ENCODE data around the gene GLI2. TPM values are rescaled to one million over a fixed set of nuclear protein-coding genes. Genes with fewer than 3 reads are reported as not detected.
A peak's percentile ranks its signal among the peaks of the same experiment; 100 is the strongest.

GLI2 gene
- total RNA-seq, 1 experiment from 2014 or later = 4.0 TPM

DNA sequence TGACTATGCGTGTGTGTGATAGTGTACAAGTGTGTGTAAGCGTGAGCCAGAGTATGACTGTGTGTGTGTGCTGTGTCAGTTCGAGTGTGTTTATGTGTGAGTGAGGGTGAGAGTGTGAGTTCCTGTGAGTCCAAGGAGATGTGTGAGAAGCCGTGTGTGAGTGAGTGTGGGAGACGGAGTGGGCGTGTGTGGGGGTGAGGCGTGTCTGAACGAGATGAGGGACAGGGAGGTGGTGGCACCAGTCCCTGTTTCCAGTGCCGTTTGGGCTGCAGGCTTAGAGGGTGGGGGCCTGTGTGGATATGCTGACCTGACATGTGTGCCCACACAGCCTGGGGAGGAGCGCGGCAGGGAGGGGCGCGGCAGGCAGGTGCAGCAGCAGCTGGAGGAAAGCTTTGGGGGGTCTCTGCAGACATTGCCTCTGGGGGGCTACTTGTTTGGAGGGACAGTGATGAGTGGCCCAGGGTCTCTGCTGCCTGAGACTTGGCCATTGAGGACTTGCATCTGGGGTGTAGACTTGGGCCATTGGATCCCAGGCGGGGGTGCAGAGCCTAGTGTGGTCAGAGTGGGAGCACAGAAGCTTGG, 41.6 kb downstream of the GLI2 start:
- Histone ChIP-seq H3K36me3 (ENCODE audit: low read depth, low read length) (no peaks in the 10 kb centered on the region), H3K4me2 (ENCODE audit: low read length) (no peak overlapping the region), H3K79me2 (ENCODE audit: low read length) (no peaks in the 10 kb centered on the region), H3K27ac (ENCODE audit: low read length) (no peak overlapping the region), H3K9me3 (ENCODE audit: low read length) (no peaks in the 10 kb centered on the region), H3F3A (ENCODE audit: low read length, unreplicated experiment) (no peaks in the 10 kb centered on the region), H3K4me3 (ENCODE audit: low read length) (no peak overlapping the region), H2AFZ (ENCODE audit: low read length) (no peak overlapping the region), H4K20me1 (ENCODE audit: low read length) (no peaks in the 10 kb centered on the region), H3K9ac (ENCODE audit: low read length) (no peak overlapping the region), H3K4me1 (ENCODE audit: insufficient read depth, low read length) (peaks cover 16% of the 10 kb centered on the region), H3K27me3 (ENCODE audit: low read length) (no peaks in the 10 kb centered on the region), H3K9me2 (replicated peaks; ENCODE audit: low read length) (no peaks in the 10 kb centered on the region)
- DNase-seq (no peak), ATAC-seq (no peak)
- CTCF ChIA-PET = no interaction called here
- BruUV-seq (replicated peaks) = no TSS peak
- no peak for TF ChIP-seq EZH2phosphoT487 (IDR thresholded peaks at IDR 0.05; ENCODE audit: borderline replicate concordance, low read length)
- TF ChIP-seq, protein P1, sequence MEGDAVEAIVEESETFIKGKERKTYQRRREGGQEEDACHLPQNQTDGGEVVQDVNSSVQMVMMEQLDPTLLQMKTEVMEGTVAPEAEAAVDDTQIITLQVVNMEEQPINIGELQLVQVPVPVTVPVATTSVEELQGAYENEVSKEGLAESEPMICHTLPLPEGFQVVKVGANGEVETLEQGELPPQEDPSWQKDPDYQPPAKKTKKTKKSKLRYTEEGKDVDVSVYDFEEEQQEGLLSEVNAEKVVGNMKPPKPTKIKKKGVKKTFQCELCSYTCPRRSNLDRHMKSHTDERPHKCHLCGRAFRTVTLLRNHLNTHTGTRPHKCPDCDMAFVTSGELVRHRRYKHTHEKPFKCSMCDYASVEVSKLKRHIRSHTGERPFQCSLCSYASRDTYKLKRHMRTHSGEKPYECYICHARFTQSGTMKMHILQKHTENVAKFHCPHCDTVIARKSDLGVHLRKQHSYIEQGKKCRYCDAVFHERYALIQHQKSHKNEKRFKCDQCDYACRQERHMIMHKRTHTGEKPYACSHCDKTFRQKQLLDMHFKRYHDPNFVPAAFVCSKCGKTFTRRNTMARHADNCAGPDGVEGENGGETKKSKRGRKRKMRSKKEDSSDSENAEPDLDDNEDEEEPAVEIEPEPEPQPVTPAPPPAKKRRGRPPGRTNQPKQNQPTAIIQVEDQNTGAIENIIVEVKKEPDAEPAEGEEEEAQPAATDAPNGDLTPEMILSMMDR (conservative IDR thresholded peaks at IDR 0.05; ENCODE audit: low read depth, low read length) = no peak
- no peak for TF ChIP-seq EZH2 (IDR thresholded peaks at IDR 0.05; ENCODE audit: low read length, unreplicated experiment)
- POLR2A ChIA-PET (ENCODE audit: unreplicated experiment) = no interaction called here
- intact Hi-C loops (cut with micrococcal nuclease) = no loop called here

DNA sequence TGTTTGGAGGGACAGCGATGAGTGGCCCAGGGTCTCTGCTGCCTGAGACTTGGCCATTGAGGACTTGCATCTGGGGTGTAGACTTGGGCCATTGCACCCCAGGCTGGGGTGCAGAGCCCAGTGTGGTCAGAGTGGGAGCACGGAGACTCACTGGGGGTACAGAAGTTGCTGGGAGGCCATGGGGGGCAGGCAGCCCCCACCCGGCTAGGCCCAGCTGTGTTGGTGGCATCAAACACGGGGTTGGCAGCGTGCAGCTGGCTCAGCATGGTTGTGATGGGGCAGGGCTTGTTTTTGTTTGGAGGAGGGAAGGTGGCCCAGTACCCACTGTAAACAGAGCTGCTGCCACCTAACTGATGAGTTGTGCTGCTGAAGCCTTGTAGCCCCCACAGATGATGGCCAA, 42.1 kb downstream of the GLI2 start:
- peaks cover 16% of the 10 kb centered on the region for H3K4me1 ChIP-seq (ENCODE audit: insufficient read depth, low read length)
- ATAC-seq (no peak), DNase-seq (no peak)
- no peaks in the 10 kb centered on the region for H4K20me1 ChIP-seq (ENCODE audit: low read length)
- H3K79me2 ChIP-seq (ENCODE audit: low read length) = no peaks in the 10 kb centered on the region
- H3K27ac ChIP-seq (ENCODE audit: low read length) = no peak overlapping the region
- no peaks in the 10 kb centered on the region for H3K9me2 ChIP-seq (replicated peaks; ENCODE audit: low read length)
- no peaks in the 10 kb centered on the region for H3F3A ChIP-seq (ENCODE audit: low read length, unreplicated experiment)
- H3K4me3 ChIP-seq (ENCODE audit: low read length) = no peak overlapping the region
- no peaks in the 10 kb centered on the region for H3K36me3 ChIP-seq (ENCODE audit: low read depth, low read length)
- no TSS peak for BruUV-seq (replicated peaks)
- H3K9ac ChIP-seq (ENCODE audit: low read length) = no peak overlapping the region
- no peaks in the 10 kb centered on the region for H3K27me3 ChIP-seq (ENCODE audit: low read length)
- CTCF ChIA-PET = no interaction called here
- POLR2A ChIA-PET (ENCODE audit: unreplicated experiment) = interaction anchor here (0.6 kb wide), 1 partner anchor 40 kb away, joined by 3 read pairs; no protein-coding TSS in a partner anchor
- no peaks in the 10 kb centered on the region for H3K9me3 ChIP-seq (ENCODE audit: low read length)
- TF ChIP-seq EZH2phosphoT487 (IDR thresholded peaks at IDR 0.05; ENCODE audit: borderline replicate concordance, low read length) (no peak), EZH2 (IDR thresholded peaks at IDR 0.05; ENCODE audit: low read length, unreplicated experiment) (no peak)
- TF ChIP-seq, protein P1 (conservative IDR thresholded peaks at IDR 0.05; ENCODE audit: low read depth, low read length) = no peak
- intact Hi-C loops (cut with micrococcal nuclease) = no loop called here
- no peak overlapping the region for H2AFZ ChIP-seq (ENCODE audit: low read length)
- no peak overlapping the region for H3K4me2 ChIP-seq (ENCODE audit: low read length)

DNA sequence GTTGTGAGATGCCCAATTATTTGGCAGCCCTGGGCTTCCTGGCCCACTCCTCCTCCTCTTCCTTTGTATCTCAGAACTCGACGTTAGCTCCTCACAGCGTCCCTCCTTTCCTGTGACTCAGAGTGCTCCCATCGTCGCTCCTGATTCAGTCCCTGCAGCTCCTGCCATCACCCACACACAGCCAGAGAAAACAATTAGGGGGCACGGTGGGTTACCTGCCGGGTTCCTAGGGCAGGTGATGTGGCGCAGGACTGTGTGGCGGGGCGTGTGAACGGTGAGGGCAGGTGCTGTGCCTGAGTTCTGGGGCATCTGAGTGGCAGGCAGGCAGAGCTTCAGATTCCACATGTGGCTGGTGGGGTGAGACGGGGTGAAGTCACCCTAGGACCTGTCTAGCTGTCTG, 42.6 kb downstream of the GLI2 start:
- intact Hi-C loops (cut with micrococcal nuclease) = no loop called here
- no peak overlapping the region for H3K9ac ChIP-seq (ENCODE audit: low read length)
- H3K4me2 ChIP-seq (ENCODE audit: low read length) = no peak overlapping the region
- H3K9me2 ChIP-seq (replicated peaks; ENCODE audit: low read length) = no peaks in the 10 kb centered on the region
- no peaks in the 10 kb centered on the region for H4K20me1 ChIP-seq (ENCODE audit: low read length)
- BruUV-seq (replicated peaks) = no TSS peak
- H3K4me1 ChIP-seq (ENCODE audit: insufficient read depth, low read length) = peaks cover 16% of the 10 kb centered on the region
- ChIA-PET POLR2A (ENCODE audit: unreplicated experiment) (interaction anchor here (0.6 kb wide), 1 partner anchor 40 kb away, joined by 3 read pairs; no protein-coding TSS in a partner anchor), CTCF (no interaction called here)
- H3K4me3 ChIP-seq (ENCODE audit: low read length) = no peak overlapping the region
- H3K79me2 ChIP-seq (ENCODE audit: low read length) = no peaks in the 10 kb centered on the region
- H3K9me3 ChIP-seq (ENCODE audit: low read length) = no peaks in the 10 kb centered on the region
- DNase-seq (peak; percentile 37), ATAC-seq (peak; percentile 72)
- TF ChIP-seq EZH2 (IDR thresholded peaks at IDR 0.05; ENCODE audit: low read length, unreplicated experiment) = no peak
- no peak for TF ChIP-seq EZH2phosphoT487 (IDR thresholded peaks at IDR 0.05; ENCODE audit: borderline replicate concordance, low read length)
- TF ChIP-seq, protein P1 (conservative IDR thresholded peaks at IDR 0.05; ENCODE audit: low read depth, low read length) = no peak
- no peaks in the 10 kb centered on the region for H3K27me3 ChIP-seq (ENCODE audit: low read length)
- no peak overlapping the region for H3K27ac ChIP-seq (ENCODE audit: low read length)
- no peaks in the 10 kb centered on the region for H3K36me3 ChIP-seq (ENCODE audit: low read depth, low read length)
- no peaks in the 10 kb centered on the region for H3F3A ChIP-seq (ENCODE audit: low read length, unreplicated experiment)
- no peak overlapping the region for H2AFZ ChIP-seq (ENCODE audit: low read length)

Data from PC-3 (cell line).